Skeletal muscle satellite cell (primary cell): ENCODE data around the gene RAPGEF3. TPM values are rescaled to one million over a fixed set of nuclear protein-coding genes. Genes with fewer than 3 reads are reported as not detected.
A peak's percentile ranks its signal among the peaks of the same experiment; 100 is the strongest.

Source experiments
- H3K27me3 ChIP-seq: 2 replicates; pipeline ENCODE4 v1.7.0; 2013; ENCODE audit warnings: low read length; ENCODE audit not compliant: control insufficient read depth, insufficient read depth
- H3K36me3 ChIP-seq: 2 replicates; pipeline ENCODE4 v1.7.0; 2013; ENCODE audit warnings: mild to moderate bottlenecking, control low read depth, low read length; ENCODE audit not compliant: insufficient read depth
- H3K4me1 ChIP-seq: 2 replicates; pipeline ENCODE4 v1.7.0; 2013; ENCODE audit warnings: low read length; ENCODE audit not compliant: control insufficient read depth, insufficient read depth
- H3K4me2 ChIP-seq: 2 replicates; pipeline ENCODE4 v1.7.0; 2013; ENCODE audit warnings: mild to moderate bottlenecking, low read length
- H3K4me3 ChIP-seq: 2 replicates; pipeline ENCODE4 v1.7.0; 2013; ENCODE audit warnings: low read length
- H3K9ac ChIP-seq: 2 replicates; pipeline ENCODE4 v1.7.0; 2013; ENCODE audit warnings: mild to moderate bottlenecking, low read depth, low read length, moderate library complexity
- H3K9me3 ChIP-seq: replicated peaks from 2 replicates; pipeline ENCODE4 v1.7.0; 2013; ENCODE audit warnings: mild to moderate bottlenecking, control low read depth, low read length
- total RNA-seq: library from RNA; depleted of rRNA; stranded (reverse); fragments of >200 nt; gene quantifications from 2 replicates; pipeline ENCODE4 v1.2.3, GENCODE V29; 2012; rRNA removed

Gene RAPGEF3
- 1.1 and 2.3 TPM in 2 replicates for total RNA-seq

DNA sequence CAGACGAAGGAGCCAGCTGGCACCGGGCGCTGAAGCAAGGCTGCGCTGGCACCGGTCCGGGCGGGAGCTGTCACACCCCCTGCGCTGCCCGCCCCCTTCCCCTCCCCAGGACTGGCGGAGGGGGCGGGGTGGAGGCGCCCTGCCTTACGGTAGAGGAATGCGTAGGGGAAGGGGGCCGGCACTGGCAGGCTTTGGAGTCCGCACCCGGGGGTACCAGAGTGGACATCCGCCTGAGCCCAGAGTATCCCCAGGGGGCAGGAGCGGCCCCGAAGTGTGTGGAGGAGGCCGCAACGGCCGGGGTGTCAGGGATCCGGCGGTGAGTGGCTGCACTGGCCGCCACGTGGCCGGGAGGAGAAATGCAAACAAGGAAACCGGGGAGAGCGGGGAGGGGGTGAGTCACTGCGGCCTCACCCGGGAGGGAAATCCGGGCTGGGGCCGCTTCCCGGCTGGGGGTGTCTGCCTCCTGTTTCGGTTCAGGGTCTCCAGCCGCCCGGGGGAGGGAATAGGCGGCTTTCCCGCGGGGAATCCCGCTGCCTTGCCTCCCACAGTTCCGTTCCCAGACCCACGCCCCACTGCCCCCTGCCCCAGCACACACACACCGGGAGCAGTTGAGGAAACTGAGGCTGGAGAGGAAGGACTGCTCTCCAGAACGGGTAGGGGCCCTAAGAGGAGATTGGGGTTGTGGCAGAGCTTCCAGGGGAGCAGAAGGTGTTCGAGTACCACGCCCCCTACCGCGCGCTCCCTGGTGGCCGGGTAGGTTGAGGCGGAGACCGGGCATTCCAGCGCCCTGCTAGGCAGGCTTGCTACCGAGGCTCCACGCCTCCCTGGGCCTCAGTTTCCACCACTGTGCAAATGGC lies at the start of gene RAPGEF3:
Gene RAPGEF3 (minus strand): TSS at position 47 of the 857 bp plus-strand sequence. CDS start 324 bp downstream, outside the sequence.
- H3K4me2 ChIP-seq = peak within 1 kb of the TSS; percentile 99
- no peaks in the 10 kb centered on the region for H3K27me3 ChIP-seq
- peaks cover 41% of the 10 kb centered on the region for H3K4me1 ChIP-seq
- peak within 1 kb of the TSS; percentile 86 for H3K4me3 ChIP-seq
- no peaks in the 10 kb centered on the region for H3K36me3 ChIP-seq
- H3K9ac ChIP-seq = peak within 1 kb of the TSS; percentile 88
- H3K9me3 ChIP-seq = no peaks in the 10 kb centered on the region

- peaks cover 72% of the 10 kb centered on the region for H3K4me1 ChIP-seq
- H3K4me3 ChIP-seq = no peak overlapping the region
- peaks cover 47% of the 10 kb centered on the region for H3K36me3 ChIP-seq
- no peaks in the 10 kb centered on the region for H3K9me3 ChIP-seq
- H3K9ac ChIP-seq = peak overlapping the region; percentile 1
- peak overlapping the region; percentile 58 for H3K4me2 ChIP-seq
- no peaks in the 10 kb centered on the region for H3K27me3 ChIP-seq
Measured at GRCh38 chr12:47808050-47808449, 49.4 kb upstream of the RAPGEF3 start.

DNA sequence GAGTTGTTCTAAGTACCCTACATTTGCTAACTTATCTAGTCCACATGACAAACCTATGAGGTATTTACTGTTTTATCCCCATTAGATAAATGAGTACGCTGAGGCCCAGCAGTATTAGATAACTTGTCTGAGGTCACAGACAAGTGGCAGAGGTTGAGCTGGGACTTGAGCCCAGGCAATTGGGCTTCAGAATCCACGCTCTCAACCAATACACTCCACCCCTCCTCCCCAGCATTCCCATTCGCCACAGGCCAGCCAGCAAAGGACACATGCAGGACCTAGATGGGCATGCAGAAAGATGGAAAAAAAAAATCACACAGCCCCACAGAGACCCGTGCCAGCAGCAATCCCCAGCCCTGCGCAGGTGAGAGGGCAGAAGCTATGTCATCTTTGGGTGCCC lies 48.7 kb upstream of the RAPGEF3 start:
- Histone ChIP-seq H3K4me2 (no peak overlapping the region), H3K9me3 (no peaks in the 10 kb centered on the region), H3K27me3 (no peaks in the 10 kb centered on the region), H3K9ac (no peak overlapping the region), H3K4me3 (no peak overlapping the region), H3K4me1 (peaks cover 65% of the 10 kb centered on the region), H3K36me3 (peaks cover 51% of the 10 kb centered on the region)

- Histone ChIP-seq H3K36me3 (peaks cover 40% of the 10 kb centered on the region), H3K9me3 (no peaks in the 10 kb centered on the region), H3K4me1 (peaks cover 52% of the 10 kb centered on the region), H3K27me3 (no peaks in the 10 kb centered on the region), H3K9ac (no peak overlapping the region), H3K4me2 (no peak overlapping the region), H3K4me3 (no peak overlapping the region)
Measured at GRCh38 chr12:47805417-47805816, 46.7 kb upstream of the RAPGEF3 start.

DNA sequence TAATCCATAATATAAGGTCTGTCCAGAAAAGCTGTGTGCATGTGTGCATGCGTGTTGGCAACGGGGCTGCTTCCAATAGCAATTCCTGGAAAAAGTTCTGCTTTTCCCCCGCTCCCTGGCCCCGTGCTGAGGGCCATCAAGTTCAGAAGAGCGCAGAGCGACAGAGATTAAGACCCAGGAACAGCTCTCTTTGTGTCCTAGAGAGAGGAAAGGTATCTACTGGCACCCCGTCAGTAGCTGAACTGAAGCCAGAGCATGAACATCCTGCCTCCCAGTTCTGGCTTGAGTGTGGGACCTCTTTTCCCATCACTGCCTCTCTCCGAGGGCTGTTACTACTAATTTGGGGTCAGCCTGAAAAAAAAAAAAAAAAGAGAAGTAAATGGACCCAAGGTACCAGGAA lies 45.5 kb upstream of the RAPGEF3 start:
- no peak overlapping the region for H3K9ac ChIP-seq
- no peaks in the 10 kb centered on the region for H3K9me3 ChIP-seq
- no peak overlapping the region for H3K4me3 ChIP-seq
- H3K27me3 ChIP-seq = no peaks in the 10 kb centered on the region
- no peak overlapping the region for H3K4me2 ChIP-seq
- H3K4me1 ChIP-seq = peaks cover 53% of the 10 kb centered on the region
- peaks cover 40% of the 10 kb centered on the region for H3K36me3 ChIP-seq

GRCh38 chr12:47803191-47803875 lies 44.7 kb upstream of the RAPGEF3 start:
- peaks cover 47% of the 10 kb centered on the region for H3K36me3 ChIP-seq

GRCh38 chr12:47802312-47802711 lies 43.6 kb upstream of the RAPGEF3 start:
- Histone ChIP-seq H3K4me3 (no peak overlapping the region), H3K36me3 (peaks cover 49% of the 10 kb centered on the region), H3K4me1 (peaks cover 35% of the 10 kb centered on the region)

More at GRCh38 chr12:47803191-47803875, 44.7 kb upstream of the RAPGEF3 start:
- Histone ChIP-seq H3K27me3 (no peaks in the 10 kb centered on the region), H3K9ac (no peak overlapping the region), H3K9me3 (no peaks in the 10 kb centered on the region), H3K4me1 (peaks cover 45% of the 10 kb centered on the region), H3K4me2 (no peak overlapping the region), H3K4me3 (no peak overlapping the region)

DNA sequence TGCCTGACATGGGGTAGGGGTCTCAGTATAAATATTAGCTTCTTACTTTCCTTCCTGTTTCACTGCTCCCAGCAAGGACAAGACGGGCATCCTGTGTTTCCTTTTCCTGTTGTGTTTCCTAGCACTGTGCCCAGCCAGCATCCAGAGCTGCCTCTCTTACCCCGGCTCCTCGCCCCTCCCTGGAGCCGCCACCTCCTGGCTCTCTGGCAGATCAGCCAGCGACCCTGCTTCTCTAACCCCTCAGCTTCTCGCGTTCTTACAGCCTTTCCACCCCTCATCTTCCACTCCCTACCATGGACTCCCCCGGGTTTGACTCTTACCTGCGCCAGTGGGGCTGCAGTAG lies 43.2 kb upstream of the RAPGEF3 start:
- Histone ChIP-seq H3K27me3 (no peaks in the 10 kb centered on the region), H3K36me3 (peaks cover 52% of the 10 kb centered on the region), H3K4me1 (peaks cover 31% of the 10 kb centered on the region), H3K9ac (no peak overlapping the region), H3K4me3 (no peak overlapping the region), H3K9me3 (no peaks in the 10 kb centered on the region), H3K4me2 (no peak overlapping the region)

More at GRCh38 chr12:47802312-47802711, 43.6 kb upstream of the RAPGEF3 start:
- no peak overlapping the region for H3K4me2 ChIP-seq
- no peaks in the 10 kb centered on the region for H3K9me3 ChIP-seq
- H3K27me3 ChIP-seq = no peaks in the 10 kb centered on the region
- H3K9ac ChIP-seq = no peak overlapping the region

- no peaks in the 10 kb centered on the region for H3K27me3 ChIP-seq
- no peak overlapping the region for H3K4me3 ChIP-seq
- H3K4me1 ChIP-seq = peaks cover 31% of the 10 kb centered on the region
- H3K4me2 ChIP-seq = no peak overlapping the region
- H3K9me3 ChIP-seq = no peaks in the 10 kb centered on the region
- no peak overlapping the region for H3K9ac ChIP-seq
- peaks cover 57% of the 10 kb centered on the region for H3K36me3 ChIP-seq
Measured at GRCh38 chr12:47801170-47801903, 42.7 kb upstream of the RAPGEF3 start.

DNA sequence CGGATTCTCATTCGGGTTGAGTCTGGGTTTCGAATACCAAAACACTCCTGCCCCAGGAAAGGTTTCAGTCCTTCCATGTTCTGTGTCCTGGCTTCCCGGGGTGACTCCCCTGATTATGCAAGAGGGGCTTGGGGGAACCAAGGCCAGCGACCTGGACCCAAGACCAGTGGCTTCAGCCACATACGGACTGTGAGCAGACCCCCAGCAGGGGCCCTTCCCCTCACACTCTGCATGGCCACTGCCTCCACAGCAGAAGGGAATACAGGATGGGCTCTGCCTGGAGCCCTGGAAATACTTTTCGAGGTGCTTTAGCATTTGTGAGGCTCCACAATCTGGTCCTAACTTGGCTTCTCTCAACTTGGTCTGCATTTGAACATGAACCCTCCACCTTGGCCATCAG lies 41.9 kb upstream of the RAPGEF3 start:
- Histone ChIP-seq H3K4me1 (peaks cover 24% of the 10 kb centered on the region), H3K9ac (no peak overlapping the region), H3K36me3 (peaks cover 57% of the 10 kb centered on the region)

DNA sequence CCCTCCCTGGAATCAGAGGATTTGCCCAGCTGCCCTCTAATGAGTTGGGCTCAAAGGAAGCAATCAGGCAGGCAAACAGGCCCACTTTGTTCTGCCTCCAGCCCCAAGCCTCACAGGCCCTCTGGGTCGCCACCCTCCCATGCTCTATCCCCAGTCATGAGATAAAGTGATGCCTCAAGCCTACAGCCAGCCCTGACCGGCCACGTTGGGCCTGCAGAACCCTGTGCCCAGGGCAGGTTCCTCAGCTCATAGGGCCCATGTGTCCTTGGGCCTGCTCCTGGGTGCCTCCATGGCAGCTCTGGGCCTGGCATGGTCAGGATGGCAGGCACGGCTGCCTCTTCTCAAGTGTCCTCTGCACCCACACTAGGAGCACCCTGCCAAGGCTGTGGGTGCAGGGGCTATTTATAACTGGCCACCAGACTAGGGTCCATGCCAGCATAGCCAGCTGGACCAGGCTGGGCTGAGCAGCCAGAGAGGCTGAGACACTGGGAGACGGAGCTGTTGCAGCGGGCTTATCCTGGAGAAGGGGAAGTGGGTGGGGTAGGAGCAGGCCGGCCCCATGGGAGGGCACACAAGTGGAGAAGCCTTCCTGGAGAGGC lies 40.8 kb upstream of the RAPGEF3 start:
- Histone ChIP-seq H3K4me1 (peaks cover 17% of the 10 kb centered on the region), H3K36me3 (peaks cover 57% of the 10 kb centered on the region)

More for the DNA sequence above, 41.9 kb upstream of the RAPGEF3 start:
- no peaks in the 10 kb centered on the region for H3K9me3 ChIP-seq
- H3K4me2 ChIP-seq = no peak overlapping the region
- no peaks in the 10 kb centered on the region for H3K27me3 ChIP-seq
- no peak overlapping the region for H3K4me3 ChIP-seq

More for the DNA sequence above, 40.8 kb upstream of the RAPGEF3 start:
- H3K4me2 ChIP-seq = peak overlapping the region; percentile 14
- no peak overlapping the region for H3K4me3 ChIP-seq
- no peaks in the 10 kb centered on the region for H3K27me3 ChIP-seq
- H3K9me3 ChIP-seq = no peaks in the 10 kb centered on the region
- peak overlapping the region; percentile 13 for H3K9ac ChIP-seq
